Activated T-cell treated with anti-CD3 and anti-CD28 coated beads for 24 hours (primary cell): ENCODE results near the gene PKLR.
A peak's percentile ranks its signal among the peaks of the same experiment; 100 is the strongest.
"Not testable (repeated sequence)": the region's sequence is repeated elsewhere in the genome, so short reads cannot be mapped to it uniquely, and the experiment has no call there.

ENCODE experiments used
- DNase-seq: peaks from one replicate; pipeline ENCODE4 v3.0.0-alpha.2; 2020; ENCODE audit warnings: low read depth

PKLR gene

DNA sequence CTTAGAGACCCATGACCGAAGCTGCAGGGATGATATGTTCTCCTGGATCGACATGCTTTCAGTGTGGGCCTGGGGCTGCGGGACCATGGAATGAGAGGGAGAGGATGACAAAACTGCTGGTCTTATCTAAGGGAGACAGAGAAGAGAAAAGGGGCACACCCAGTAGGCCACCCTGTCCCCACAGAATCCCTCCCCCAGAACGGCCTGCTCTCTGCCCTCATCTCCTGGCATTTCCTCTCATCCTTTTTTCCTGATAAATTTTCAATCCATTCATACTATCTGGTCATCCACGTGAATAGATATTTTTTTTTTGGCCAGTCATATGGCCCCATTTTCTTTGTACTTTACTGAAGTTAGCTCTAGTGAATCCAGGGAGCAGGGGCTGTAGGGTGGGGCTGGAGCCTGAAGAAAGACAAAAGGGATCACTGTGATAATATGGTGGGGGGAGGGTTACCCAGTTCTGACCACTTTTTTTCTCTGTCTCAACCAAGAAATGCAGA is at the start of gene PKLR:
PKLR (minus strand) TSS at position 97 of the 500 bp plus-strand sequence; CDS start at position 54, 43 bp downstream.
- no peak for DNase-seq

DNA sequence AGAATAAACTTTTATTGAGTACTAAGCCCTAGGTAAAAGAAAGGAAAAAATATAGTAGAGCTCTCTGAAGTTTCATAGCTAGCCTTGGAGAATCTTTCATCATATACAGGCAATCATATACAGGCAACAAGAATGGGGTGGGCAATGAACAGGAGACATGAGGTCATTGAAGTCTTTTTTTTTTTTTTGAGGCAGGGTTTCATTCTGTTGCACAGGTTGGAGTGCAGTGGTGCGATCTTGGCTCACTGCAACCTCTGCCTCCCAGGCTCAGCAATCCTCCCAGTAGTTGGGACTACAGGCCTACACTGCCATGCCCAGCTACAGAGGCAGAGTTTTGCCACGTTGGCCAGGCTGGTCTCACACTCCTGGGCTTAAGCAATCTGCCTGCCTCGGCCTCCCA is 41.6 kb upstream of the PKLR start:
- DNase-seq = no peak

DNA sequence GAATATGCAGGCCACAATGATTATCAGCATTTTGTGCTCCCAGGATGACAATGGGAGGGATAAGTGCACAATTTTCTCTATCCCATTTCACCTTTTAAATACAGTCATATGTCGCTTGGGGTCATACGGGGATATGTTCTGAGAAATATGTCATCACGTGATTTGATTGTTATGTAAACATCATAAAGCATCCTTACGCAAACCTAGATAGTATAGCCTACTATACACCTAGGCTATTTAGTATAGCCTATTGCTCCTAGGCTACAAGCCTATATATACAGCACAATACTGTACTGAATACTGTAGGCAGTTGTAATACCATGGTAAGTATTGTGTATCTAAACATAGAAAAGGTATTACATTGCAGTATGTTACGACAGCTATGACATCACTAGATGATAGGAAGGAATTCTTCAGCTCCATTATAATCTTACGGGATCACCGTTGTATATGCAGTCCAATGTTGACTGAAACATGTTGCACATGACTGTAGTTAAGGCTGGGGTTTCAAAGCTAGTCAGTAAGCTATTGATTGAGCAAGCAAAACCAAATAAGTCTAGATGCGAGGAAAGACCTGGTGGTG is 38.4 kb upstream of the PKLR start:
- DNase-seq = no peak

DNA sequence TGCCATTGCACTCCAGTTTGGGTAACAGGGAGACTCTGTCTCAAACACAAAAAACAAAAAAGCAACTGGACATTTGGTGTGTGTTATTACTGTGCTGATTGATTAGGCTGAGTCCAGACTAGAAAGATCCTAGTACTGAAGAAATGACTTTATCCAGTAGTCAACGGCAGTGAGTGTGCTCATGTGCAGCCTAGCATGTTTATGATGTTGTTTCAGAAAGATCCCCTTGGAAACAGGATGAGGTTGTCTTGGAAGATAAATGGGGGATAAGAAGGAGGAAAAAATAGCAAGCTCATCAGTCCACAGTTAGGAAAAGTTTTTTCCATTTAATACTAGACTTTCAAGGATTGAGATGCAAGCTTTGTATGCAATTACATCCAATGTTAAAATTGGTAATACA is 33.7 kb upstream of the PKLR start:
- DNase-seq = no peak

DNA sequence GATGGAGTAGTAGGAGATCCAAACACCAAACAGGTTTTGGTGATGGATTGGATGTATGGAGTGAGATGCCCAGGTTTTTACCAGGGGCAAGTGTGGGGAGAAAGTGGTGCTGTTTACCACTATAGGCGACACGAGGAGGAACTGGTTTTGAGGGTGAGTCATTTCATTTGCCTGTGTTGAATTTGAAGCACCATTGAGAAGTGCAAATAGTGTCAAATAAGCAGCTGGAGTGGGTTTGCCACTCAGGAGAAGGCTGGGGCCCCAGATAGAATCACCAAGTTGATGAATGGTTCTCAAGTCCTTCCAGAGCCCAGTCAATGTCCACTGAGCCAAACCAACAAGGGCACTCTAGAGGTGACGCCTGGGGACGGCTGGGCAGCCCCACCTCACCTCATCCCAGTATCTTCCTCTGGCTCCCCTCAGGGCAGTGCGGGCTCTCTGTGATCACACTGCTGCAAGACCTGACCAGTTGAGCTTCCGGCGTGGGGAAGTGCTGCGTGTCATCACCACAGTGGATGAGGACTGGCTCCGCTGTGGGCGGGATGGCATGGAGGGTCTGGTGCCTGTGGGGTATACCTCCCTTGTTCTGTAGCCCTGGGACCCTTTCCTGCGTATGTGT is 28.9 kb upstream of the PKLR start:
- no peak for DNase-seq

DNA sequence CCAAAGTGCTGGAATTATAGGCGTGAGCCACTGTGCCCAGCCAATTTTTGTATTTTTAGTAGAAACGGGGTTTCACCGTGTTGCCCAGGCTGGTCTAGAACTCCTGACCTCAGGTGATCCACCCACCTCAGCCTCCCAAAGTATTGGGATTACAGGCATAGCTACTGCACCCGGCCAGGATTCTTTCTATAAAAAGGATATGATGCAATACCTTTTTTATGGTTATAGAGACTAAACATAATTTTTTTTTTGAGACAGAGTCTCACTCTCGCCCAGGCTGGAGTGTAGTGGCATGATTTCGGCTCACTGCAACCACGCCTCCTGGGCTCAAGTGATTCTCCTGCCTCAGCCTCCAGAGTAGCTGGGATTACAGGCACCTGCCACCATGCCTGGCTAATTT is 27.6 kb upstream of the PKLR start:
- DNase-seq = not testable (repeated sequence)

DNA sequence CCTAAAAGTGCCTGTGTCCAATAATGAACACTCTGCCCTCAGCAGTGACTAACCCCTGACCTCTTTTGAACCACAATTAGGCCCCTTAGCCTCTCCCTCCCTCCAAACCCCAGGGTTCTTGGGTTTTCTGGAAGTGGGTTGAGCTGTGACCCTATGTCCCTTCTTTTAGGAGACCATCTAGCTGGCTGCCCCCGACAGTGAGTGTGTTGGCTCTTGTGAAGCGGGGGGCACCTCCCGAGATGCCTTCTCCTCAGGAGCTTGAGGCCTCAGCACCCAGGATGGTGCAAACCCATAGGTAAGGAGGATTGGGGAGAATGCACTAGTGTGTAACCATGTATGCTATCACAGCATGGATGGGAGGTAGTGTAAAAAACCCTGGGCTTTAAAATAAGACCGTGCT is 26.7 kb upstream of the PKLR start:
- DNase-seq = no peak

DNA sequence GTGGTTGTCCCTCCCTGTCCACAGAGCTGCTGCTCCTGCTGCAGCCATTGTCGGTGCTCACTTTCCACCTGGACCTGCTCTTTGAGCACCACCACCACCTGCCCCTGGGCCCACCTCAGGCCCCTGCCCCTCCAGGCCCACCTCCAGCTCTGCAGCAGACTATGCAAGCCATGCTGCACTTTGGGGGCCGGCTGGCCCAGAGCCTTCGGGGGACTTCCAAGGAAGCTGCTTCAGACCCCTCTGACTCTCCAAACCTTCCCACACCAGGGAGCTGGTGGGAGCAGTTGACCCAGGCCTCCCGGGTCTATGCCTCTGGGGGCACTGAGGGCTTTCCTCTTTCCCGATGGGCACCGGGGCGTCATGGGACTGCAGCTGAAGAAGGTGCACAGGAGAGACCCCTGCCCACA is 25.4 kb upstream of the PKLR start:
- DNase-seq = no peak

DNA sequence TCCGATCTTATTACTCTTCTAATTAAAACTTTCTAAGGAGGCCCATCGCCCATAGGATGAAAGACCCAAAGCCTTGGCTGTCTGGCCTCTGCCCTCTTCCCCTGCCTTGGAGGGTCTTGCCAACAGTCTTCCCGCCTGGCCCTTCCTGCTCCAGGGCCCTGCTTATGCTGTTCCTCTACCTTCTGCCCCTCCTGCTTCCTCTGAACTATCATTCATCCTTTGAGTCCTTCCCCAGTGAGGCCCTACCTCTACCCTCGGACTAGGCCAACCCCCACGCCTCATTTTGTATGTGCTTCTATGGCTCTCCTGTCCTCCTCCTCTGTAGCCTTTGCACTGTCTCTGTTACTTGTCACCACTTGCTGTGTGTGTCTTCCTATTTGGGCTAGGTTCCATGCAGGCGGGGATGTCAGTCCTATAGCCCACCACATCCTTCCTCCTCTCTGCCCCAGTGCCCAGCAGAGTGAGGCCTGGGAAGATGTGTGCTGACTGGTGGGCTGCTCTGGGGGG is 24.8 kb upstream of the PKLR start:
- no peak for DNase-seq

DNA sequence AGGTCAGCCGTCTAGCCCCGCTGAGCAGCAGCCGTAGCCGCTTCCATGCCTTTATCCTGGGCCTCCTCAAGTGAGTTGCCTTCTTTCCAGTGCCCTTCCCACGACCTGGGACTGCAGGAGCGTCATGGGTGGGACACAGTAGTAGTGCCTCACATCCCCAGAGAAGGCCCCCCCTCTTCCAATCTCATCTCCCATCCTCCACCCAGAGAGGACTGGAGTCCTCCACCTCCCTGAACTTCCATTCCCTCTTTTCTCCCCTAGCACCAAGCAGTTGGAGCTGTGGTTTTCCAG is 24.3 kb upstream of the PKLR start:
- no peak for DNase-seq

DNA sequence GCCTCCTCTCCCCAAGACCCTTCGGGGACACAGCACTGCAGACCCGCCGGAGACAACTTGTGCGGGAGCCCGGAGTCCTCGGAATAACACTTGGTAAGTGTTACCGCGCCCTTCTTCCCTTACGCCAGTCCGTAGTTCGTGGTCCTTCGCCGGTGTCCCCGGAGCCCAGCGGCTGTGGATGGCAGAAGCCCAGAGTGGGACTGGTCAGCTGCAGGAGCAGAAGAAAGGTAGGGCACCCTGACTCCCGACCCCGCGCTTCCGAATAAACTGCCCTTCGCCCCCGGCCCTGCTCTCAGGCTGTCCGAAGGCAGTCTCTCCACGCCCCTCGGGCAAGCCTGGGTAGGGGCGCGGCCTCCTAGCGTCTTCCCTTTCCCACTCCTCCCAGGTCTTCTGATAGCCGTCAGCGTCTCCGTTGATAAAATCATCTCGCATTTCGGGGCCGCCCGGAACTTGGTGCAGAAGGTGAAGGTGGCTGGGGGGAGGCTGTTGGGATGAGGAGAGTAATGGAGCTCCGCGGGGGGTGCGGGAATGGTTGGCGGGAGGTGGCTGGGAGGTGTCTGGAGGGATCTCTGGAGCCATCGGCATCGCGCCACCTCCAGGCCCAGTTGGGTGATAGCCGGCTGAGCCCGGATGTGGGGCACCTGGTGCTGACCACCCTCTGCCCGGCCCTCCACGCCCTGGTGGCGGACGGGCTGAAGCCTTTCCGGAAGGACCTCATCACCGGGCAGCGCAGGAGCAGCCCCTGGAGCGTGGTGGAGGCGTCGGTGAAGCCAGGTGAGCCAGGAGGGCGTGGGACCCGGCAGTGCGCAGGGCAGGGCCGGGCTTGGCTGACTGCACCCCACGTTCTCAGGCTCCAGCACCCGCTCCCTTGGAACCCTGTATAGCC is 23.7 kb upstream of the PKLR start:
- DNase-seq = no peak

DNA sequence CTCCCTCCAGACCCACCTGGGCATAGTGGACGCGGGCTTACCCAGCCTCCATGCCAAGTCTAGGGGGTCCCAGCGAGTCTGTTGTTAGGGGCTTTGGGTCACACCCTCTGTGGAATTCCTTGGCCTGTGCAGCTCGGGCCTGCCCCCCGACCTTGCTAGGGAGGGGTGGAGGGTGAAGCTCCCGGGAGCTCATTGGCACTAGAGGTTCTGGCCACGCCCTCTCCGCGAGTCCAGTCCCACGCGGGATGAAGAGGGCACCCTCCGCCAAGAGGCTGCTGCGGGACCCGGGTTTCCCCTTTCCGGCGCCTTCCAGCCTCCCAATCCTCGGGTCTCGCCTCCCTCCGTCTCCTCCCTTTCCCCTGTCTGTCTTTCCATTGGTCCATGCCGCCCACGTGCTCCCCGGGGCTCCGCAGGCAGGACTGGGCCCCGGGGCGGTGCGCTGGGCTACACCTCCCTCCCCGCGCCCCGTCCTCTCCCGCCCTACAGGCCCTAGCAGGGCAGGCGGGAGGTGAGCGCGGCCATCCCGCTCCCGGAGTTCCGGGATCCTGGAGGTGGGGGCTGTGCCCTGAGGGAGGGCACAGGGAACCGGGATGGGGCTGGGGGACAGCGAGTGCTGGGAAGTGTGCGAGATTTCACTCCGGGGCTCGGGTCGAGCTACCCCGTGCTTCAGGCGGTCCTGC is 22.9 kb upstream of the PKLR start:
- DNase-seq = peak; percentile 86

DNA sequence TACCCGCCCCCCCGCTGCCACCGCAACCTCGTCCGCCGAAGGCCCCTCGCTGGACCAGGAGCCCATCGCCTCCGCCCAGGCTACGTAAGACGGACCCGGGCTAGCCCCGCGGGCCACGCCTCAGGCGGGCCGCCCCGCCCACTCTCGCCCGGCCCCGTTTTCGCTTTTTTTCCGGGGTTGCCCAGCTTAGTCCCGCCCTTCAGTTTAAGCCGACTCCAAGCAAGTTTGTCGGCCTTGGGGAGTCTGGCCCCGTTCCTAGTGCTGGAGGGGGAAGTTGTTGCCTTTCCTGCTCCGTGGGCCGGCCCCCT is 22.4 kb upstream of the PKLR start:
- peak; percentile 73 for DNase-seq

DNA sequence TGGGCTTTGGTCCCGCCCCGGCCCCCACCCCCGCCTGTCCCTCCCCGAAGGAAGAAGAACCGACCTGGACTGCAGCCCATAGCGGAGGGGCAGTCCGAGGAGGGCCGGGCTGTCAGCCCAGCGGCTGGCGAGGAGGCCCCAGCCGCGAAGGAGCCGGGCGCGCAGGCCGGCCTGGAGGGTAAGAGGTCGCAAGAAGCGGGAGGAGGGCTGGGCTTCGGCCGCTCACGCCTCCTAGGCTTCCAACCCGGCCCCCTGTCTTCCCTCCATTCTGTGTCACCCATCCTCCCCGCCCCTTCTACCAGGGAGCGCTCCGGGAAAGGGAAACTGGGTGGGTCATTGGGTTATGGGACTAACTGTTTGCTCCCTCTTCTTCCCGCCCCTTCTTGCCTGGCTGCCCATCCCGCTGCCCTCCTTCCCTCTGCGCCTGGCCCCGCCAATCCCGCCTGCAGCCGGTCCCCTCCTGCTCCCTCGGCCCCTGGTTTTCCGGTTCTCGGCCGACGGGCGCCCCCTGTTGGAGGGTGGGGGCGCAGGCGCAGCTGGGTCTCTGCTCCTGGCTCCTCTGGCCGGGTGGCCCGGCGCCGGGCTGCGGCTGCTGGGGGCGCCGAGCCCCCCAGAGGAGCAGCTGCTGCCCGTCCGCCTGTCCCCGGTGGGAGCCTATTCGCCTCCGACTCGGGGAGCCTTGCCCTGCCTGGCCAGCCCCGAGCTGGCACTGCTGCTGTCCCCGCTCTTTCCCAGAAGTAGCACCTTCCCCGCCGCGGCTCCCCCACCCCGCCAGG is 21.9 kb upstream of the PKLR start:
- DNase-seq = peak; percentile 81

DNA sequence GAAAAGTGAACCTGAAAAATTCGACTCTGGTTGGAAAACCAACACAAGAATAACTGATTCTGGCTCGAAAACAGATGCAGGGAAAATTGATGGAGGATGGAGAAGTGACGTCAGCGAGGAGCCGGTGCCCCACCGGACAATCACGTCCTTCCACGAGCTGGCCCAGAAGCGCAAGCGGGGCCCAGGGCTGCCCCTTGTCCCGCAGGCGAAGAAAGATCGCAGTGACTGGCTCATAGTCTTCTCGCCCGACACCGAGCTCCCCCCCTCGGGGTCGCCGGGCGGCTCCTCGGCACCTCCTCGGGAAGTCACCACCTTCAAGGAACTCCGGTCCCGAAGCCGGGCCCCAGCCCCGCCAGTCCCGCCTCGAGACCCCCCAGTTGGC is 21.3 kb upstream of the PKLR start:
- DNase-seq = no peak

DNA sequence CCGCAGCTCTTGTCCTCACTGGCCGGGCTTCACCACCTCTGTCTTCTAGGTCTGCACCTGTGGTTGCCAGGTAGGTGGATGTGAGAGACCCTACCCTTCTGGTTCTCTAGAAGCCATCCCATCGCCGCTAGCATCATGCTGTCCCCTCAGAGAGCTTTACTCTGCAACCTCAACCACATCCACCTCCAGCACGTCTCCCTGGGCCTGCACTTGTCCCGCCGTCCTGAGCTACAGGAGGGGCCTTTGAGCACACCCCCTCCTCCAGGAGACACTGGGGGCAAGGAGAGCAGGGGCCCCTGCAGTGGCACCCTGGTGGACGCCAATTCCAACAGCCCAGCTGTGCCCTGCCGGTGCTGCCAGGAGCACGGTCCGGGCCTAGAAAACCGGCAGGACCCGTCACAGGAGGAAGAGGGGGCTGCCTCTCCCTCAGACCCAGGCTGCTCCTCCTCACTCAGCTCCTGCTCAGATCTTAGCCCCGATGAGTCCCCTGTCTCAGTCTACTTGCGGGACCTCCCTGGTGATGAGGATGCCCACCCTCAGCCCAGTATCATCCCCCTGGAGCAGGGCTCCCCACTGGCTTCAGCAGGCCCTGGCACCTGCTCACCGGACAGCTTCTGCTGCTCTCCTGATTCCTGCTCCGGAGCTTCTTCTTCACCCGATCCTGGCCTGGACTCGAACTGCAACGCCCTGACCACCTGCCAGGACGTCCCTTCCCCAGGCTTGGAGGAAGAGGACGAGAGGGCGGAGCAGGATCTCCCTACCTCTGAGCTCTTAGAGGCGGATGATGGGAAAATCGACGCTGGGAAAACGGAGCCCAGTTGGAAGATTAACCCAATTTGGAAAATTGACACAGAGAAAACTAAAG is 20.6 kb upstream of the PKLR start:
- DNase-seq = no peak

DNA sequence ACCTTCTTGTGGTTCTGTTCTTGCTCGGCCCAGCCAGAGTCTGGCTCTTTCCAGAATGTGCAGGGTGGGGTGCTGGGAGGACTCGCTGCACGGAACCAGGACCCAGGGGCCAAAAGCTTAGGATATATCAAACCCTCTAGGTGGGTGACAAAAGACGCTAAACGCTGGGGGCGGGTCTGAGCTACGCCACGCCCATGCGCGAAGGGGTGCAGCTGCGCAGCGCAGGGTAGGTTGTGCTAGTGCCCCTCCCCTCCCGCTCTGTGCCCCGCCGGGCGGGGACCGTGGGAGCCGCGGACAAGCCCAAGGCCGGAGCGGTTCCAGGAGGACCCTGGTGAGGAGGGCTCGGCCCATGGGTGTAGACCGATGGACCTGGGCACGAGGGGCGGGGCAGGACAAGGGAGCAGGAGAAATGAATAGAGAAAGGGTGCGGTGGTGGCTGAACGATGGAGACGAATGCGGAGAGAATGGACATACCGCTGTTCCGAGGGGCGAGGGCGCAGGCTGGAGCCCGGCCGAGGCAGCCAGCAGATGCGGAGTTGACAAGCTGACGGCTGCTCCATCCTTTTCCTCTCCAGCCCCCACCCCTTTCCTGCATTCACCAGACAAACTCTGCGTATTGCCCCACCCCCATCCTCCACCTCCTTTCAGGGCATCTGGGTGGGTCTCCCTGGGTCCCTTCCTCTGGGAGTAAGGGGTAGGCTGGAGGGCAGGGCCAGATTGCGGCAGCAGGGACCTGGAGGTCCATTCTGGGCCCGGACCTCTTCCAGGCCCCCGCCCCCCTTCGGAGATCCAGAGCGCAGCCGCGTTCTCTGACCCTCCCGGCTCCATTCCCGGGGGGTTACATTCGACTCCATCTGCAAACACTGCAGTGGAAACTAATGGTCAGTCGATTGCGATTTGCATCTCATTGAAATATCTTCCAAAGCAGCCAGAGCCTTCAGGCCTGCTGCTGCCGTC is 19.7 kb upstream of the PKLR start, which contains the start of gene RUSC1:
RUSC1 (plus strand) TSS at position 234 of the 957 bp plus-strand sequence. CDS start 880 bp downstream, outside the sequence.
- peak; percentile 58 for DNase-seq

DNA sequence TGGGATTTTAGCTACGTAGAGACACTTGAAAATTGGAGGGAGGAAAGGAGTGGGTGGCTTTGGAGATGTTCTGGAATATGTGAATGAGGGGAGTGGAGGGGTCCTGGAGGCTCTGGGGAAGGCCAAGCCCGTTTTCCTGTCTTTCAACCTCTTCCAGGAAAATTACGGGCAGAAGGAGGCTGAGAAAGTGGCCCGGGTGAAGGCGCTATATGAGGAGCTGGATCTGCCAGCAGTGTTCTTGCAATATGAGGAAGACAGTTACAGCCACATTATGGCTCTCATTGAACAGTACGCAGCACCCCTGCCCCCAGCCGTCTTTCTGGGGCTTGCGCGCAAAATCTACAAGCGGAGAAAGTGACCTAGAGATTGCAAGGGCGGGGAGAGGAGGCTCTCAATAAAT is 19.0 kb upstream of the PKLR start:
- no peak for DNase-seq

DNA sequence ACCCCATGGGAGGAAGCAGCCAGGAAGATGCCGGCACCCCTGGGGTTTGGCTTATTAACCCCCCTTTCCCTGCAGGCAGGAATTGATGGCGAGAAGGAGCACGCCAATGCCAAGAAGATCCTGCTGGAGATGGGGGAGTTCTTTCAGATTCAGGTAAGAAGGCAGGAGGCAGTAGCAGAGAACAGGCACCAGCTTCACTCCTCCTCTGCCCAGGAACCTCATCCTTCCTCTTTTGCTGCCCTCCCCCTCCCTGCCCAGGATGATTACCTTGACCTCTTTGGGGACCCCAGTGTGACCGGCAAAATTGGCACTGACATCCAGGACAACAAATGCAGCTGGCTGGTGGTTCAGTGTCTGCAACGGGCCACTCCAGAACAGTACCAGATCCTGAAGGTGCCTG is 18.3 kb upstream of the PKLR start:
- no peak for DNase-seq

DNA sequence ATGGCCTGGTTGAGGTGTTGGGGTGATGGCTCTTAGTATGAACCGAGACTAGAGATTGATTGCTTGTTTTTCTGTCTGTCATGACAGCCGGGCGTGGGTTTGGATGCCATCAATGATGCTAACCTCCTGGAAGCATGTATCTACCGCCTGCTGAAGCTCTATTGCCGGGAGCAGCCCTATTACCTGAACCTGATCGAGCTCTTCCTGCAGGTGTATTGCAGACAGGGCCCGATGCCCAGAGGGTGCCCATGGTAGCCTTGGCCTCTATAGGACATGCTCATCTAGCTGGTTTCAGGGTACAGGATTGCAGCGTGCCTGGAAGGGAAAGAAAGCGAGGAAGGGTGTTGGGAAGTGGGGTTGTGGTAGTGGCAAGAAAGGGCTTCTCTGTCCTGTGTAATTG is 16.8 kb upstream of the PKLR start:
- DNase-seq = no peak
